Dendritic cell treated with granulocyte-macrophage colony-stimulating factor and Interleukin-4, amounts not matched to agents 40 ng/mL and 50 ng/mL, for 4 days (primary cell): ENCODE data around the gene CBLL2.
"Not testable (repeated sequence)": the region's sequence is repeated elsewhere in the genome, so short reads cannot be mapped to it uniquely, and the experiment has no call there.

Source experiments
- H3K27ac Mint-ChIP-seq: one replicate; pipeline ENCODE4 v1.8.0; 2022; ENCODE audit warnings: mild to moderate bottlenecking, mixed read lengths
- H3K27me3 Mint-ChIP-seq: one replicate; pipeline ENCODE4 v1.8.0; 2022; ENCODE audit warnings: mild to moderate bottlenecking, mixed read lengths
- H3K36me3 Mint-ChIP-seq: one replicate; pipeline ENCODE4 v1.8.0; 2022; ENCODE audit warnings: low read depth, mixed read lengths
- H3K4me1 Mint-ChIP-seq: one replicate; pipeline ENCODE4 v1.8.0; 2022; ENCODE audit warnings: low read depth, mixed read lengths
- H3K4me3 Mint-ChIP-seq: one replicate; pipeline ENCODE4 v1.8.0; 2022; ENCODE audit warnings: mild to moderate bottlenecking, moderate library complexity, mixed read lengths
- H3K9me3 Mint-ChIP-seq: one replicate; pipeline ENCODE4 v1.8.0; 2022; ENCODE audit warnings: mixed read lengths
- intact Hi-C: fragments of 100-400 bp; cut with micrococcal nuclease; formaldehyde crosslinking; loops from one replicate; pipeline ENCODE4 v1.15.0; 2022

The CBLL2 gene, protein sequence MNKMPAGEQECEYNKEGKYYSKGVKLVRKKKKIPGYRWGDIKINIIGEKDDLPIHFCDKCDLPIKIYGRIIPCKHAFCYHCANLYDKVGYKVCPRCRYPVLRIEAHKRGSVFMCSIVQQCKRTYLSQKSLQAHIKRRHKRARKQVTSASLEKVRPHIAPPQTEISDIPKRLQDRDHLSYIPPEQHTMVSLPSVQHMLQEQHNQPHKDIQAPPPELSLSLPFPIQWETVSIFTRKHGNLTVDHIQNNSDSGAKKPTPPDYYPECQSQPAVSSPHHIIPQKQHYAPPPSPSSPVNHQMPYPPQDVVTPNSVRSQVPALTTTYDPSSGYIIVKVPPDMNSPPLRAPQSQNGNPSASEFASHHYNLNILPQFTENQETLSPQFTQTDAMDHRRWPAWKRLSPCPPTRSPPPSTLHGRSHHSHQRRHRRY

DNA sequence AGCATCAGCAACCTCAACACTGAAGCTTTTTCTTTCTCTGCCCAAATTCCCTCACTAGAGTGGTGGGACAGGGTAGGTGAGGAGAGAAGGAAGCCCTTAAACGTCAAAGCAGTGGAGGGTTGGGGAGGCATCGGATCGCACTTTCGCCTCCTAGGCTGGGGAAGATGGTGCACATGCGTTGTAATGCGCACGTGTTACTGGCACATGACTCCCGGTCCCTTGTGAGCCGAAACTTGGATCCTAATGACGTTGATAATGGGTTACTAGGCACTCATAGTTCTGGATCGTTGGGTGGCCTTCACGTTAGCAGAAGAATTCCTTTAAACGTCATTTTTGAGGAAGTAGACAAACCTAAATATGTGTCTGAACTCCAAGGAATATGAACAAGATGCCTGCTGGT is at the start of gene CBLL2:
TSS of gene CBLL2 (plus strand) at position 301 of the 400 bp plus-strand sequence. CDS start at position 380, 79 bp downstream.
- Mint-ChIP-seq H3K36me3 (no peaks in the 10 kb centered on the region), H3K27ac (no peak within 1 kb of the TSS), H3K27me3 (no peaks in the 10 kb centered on the region), H3K4me1 (no peaks in the 10 kb centered on the region), H3K9me3 (no peaks in the 10 kb centered on the region), H3K4me3 (no peak within 1 kb of the TSS)
- intact Hi-C loops: no loop called here

DNA sequence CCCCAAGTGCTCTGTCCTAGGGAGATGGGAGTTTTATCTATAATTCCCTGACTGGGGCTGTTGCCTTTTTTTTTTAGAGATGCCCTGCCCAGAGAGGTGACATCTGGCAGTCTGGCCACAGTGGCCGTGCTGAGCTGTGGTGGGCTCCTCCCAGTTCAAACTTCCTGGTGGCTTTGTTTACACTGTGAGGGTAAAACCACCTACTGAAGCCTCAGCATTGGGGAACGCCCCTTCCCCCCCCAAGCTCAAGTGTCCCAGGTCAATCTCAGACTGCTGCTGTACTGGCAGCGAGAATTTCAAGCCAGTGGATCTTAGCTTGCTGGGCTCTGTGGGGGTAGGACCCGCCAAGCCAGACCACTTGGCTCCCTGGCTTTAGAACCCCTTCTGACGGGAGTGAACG is 38.3 kb upstream of the CBLL2 start:
- H3K4me1 Mint-ChIP-seq: no peaks in the 10 kb centered on the region
- H3K27me3 Mint-ChIP-seq: no peaks in the 10 kb centered on the region
- intact Hi-C loops: no loop called here
- H3K9me3 Mint-ChIP-seq: peaks cover 21% of the 10 kb centered on the region
- no peak overlapping the region for H3K27ac Mint-ChIP-seq
- H3K36me3 Mint-ChIP-seq: no peaks in the 10 kb centered on the region
- no peak overlapping the region for H3K4me3 Mint-ChIP-seq

GRCh38 chrX:22237479-22237878 is 35.2 kb upstream of the CBLL2 start:
- intact Hi-C loops: no loop called here
- Mint-ChIP-seq H3K9me3 (peaks cover 26% of the 10 kb centered on the region), H3K27ac (no peak overlapping the region), H3K36me3 (no peaks in the 10 kb centered on the region), H3K27me3 (no peaks in the 10 kb centered on the region), H3K4me1 (no peaks in the 10 kb centered on the region), H3K4me3 (no peak overlapping the region)

- intact Hi-C loops: no loop called here
- no peaks in the 10 kb centered on the region for H3K36me3 Mint-ChIP-seq
- no peaks in the 10 kb centered on the region for H3K27me3 Mint-ChIP-seq
- H3K9me3 Mint-ChIP-seq: no peaks in the 10 kb centered on the region
- H3K27ac Mint-ChIP-seq: no peak overlapping the region
- no peak overlapping the region for H3K4me3 Mint-ChIP-seq
- H3K4me1 Mint-ChIP-seq: no peaks in the 10 kb centered on the region
Observed at GRCh38 chrX:22246620-22247019, 26.1 kb upstream of the CBLL2 start.

- Mint-ChIP-seq H3K4me3 (no peak overlapping the region), H3K9me3 (no peaks in the 10 kb centered on the region), H3K27me3 (no peaks in the 10 kb centered on the region), H3K36me3 (no peaks in the 10 kb centered on the region), H3K4me1 (no peaks in the 10 kb centered on the region), H3K27ac (no peak overlapping the region)
- intact Hi-C loops: no loop called here
Observed at GRCh38 chrX:22247169-22247568, 25.5 kb upstream of the CBLL2 start.

DNA sequence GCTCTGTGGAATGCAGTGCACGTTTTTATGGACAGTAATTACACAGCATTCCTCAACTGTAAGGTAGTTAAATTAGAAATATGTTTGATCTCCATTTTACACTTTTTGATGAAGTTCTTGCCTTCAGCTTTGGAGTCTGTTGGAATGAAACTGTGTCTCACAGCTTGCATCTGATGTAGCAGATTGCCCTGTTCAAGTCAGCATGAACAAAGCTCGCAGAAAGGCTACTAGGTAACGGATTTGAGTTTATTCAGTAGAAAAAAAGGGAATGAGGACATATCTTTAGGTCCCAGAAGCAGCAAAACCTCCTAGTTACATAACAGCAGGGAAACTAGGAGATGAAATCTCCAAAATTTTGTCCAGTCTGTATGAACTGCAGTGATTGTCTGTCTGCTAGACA is 24.3 kb upstream of the CBLL2 start:
- H3K4me3 Mint-ChIP-seq: no peak overlapping the region
- H3K36me3 Mint-ChIP-seq: no peaks in the 10 kb centered on the region
- no peaks in the 10 kb centered on the region for H3K9me3 Mint-ChIP-seq
- H3K27ac Mint-ChIP-seq: no peak overlapping the region
- H3K4me1 Mint-ChIP-seq: no peaks in the 10 kb centered on the region
- intact Hi-C loops: no loop called here
- H3K27me3 Mint-ChIP-seq: no peaks in the 10 kb centered on the region

DNA sequence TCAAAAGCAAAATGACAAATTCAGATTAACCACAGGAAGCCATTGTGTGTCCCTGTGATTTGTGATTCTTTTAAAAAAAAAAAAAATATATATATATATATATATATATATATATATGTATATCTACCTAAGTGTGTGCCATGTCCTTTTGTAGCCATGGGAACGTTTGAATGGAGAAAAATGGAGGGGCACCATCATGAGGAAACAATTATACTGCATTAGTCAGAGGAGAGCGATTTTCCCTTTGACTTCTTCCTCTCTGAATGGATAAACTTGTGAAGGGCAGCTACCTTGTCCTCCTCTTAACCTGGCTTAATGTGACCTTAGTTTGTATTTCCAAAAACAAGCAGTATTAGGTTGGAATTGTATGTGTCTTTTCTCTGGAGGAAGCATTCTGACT is 23.3 kb upstream of the CBLL2 start:
- Mint-ChIP-seq H3K27ac (no peak overlapping the region), H3K9me3 (no peaks in the 10 kb centered on the region), H3K4me1 (no peaks in the 10 kb centered on the region), H3K36me3 (no peaks in the 10 kb centered on the region), H3K4me3 (no peak overlapping the region), H3K27me3 (no peaks in the 10 kb centered on the region)
- intact Hi-C loops: no loop called here

DNA sequence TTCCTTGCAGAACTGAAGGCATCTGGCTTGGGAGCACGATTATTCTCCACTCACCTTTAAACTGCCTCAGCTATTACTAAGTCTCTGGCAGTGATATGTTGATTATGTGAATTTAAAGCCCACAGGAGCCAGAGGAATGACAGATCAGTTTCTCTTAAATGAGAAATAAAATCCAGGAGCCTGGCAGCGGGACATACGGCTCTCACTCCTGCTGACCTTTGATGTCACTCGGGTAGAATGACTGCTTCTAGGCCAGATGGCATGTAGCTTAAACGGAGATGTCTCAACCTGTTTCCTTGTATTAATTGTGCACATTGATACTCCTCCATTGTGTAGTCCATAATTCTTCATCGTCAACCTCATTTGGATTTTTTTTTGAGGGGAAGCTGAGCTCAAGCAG is 4.0 kb upstream of the CBLL2 start:
- Mint-ChIP-seq H3K9me3 (no peaks in the 10 kb centered on the region), H3K4me1 (no peaks in the 10 kb centered on the region), H3K27ac (no peak overlapping the region), H3K36me3 (no peaks in the 10 kb centered on the region), H3K27me3 (no peaks in the 10 kb centered on the region), H3K4me3 (no peak overlapping the region)
- intact Hi-C loops: no loop called here

DNA sequence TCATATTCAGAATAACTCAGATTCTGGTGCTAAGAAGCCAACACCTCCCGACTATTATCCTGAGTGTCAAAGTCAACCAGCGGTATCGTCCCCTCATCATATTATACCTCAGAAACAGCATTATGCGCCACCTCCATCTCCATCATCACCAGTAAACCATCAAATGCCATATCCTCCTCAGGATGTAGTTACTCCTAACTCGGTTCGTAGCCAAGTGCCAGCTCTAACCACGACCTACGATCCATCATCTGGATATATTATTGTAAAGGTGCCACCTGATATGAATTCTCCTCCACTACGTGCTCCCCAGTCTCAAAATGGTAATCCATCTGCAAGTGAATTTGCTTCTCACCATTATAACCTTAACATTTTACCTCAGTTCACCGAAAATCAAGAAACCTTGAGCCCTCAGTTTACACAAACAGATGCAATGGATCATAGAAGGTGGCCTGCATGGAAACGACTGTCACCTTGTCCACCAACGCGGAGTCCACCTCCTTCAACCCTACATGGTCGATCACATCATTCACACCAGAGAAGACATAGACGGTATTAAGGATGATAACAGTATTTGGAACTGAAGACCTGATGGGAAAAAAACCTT is 1.1 kb downstream of the CBLL2 start:
- H3K4me1 Mint-ChIP-seq: no peaks in the 10 kb centered on the region
- H3K4me3 Mint-ChIP-seq: no peak overlapping the region
- no peak overlapping the region for H3K27ac Mint-ChIP-seq
- intact Hi-C loops: no loop called here
- no peaks in the 10 kb centered on the region for H3K36me3 Mint-ChIP-seq
- no peaks in the 10 kb centered on the region for H3K27me3 Mint-ChIP-seq
- no peaks in the 10 kb centered on the region for H3K9me3 Mint-ChIP-seq

DNA sequence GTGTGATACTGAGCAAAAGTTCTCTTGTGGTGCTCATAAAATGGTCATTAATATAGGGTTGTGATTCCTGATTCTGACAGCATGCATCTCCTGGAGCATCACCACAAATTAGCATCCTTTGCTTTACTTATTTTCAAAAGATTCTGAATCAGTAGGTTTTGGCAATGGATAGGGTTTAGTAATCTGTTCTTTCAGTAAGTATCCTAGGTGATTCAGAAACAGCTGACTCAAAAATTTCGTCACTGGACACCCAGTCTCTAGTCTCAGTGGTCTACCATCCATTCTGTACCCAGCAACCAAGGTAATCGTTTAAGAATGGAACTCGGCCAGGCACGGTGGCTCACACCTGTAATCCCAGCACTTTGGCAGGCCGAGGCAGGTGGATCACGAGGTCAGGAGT is 4.1 kb downstream of the CBLL2 start:
- Mint-ChIP-seq H3K4me3 (no peak overlapping the region), H3K27ac (no peak overlapping the region), H3K9me3 (peaks cover 2% of the 10 kb centered on the region), H3K27me3 (no peaks in the 10 kb centered on the region), H3K4me1 (no peaks in the 10 kb centered on the region), H3K36me3 (no peaks in the 10 kb centered on the region)
- intact Hi-C loops: no loop called here

- Mint-ChIP-seq H3K4me3 (no peak overlapping the region), H3K27ac (no peak overlapping the region)
- intact Hi-C loops: no loop called here
Observed at GRCh38 chrX:22278375-22278774, 5.7 kb downstream of the CBLL2 start.

GRCh38 chrX:22289209-22289608 is 16.5 kb downstream of the CBLL2 start:
- H3K27ac Mint-ChIP-seq, H3K4me3 Mint-ChIP-seq, H3K4me1 Mint-ChIP-seq, intact Hi-C loops, H3K36me3 Mint-ChIP-seq, H3K27me3 Mint-ChIP-seq: not testable (repeated sequence)
- H3K9me3 Mint-ChIP-seq: peaks cover 12% of the 10 kb centered on the region

More at GRCh38 chrX:22278375-22278774, 5.7 kb downstream of the CBLL2 start:
- H3K9me3 Mint-ChIP-seq: peaks cover 14% of the 10 kb centered on the region
- H3K4me1 Mint-ChIP-seq: no peaks in the 10 kb centered on the region
- H3K27me3 Mint-ChIP-seq: no peaks in the 10 kb centered on the region
- no peaks in the 10 kb centered on the region for H3K36me3 Mint-ChIP-seq

GRCh38 chrX:22296871-22297270 is 24.2 kb downstream of the CBLL2 start:
- H3K27ac Mint-ChIP-seq: no peak overlapping the region
- H3K9me3 Mint-ChIP-seq: no peaks in the 10 kb centered on the region
- intact Hi-C loops: no loop called here
- H3K27me3 Mint-ChIP-seq: no peaks in the 10 kb centered on the region
- H3K4me3 Mint-ChIP-seq: no peak overlapping the region
- no peaks in the 10 kb centered on the region for H3K4me1 Mint-ChIP-seq
- no peaks in the 10 kb centered on the region for H3K36me3 Mint-ChIP-seq

DNA sequence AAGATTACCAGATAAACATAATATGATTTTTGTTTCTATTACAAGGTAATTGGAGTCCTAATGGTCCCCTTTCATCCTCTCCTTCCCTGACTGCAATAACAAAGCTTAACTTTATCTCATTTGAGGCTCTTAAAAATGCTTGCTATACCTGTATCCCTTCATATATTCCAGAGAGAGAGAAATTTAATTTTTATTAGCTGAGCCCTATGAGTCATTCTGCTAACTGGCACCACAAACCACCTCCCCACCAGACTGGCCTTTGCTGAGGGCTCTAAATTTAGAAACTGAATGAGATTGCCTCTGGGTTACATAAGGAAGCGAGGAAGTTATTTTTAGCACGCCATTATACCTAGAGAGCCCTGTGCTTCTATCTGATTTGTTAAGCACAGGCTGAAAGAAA is 27.4 kb downstream of the CBLL2 start:
- no peaks in the 10 kb centered on the region for H3K4me1 Mint-ChIP-seq
- H3K9me3 Mint-ChIP-seq: no peaks in the 10 kb centered on the region
- no peaks in the 10 kb centered on the region for H3K27me3 Mint-ChIP-seq
- no peak overlapping the region for H3K27ac Mint-ChIP-seq
- intact Hi-C loops: no loop called here
- H3K36me3 Mint-ChIP-seq: no peaks in the 10 kb centered on the region
- H3K4me3 Mint-ChIP-seq: no peak overlapping the region

DNA sequence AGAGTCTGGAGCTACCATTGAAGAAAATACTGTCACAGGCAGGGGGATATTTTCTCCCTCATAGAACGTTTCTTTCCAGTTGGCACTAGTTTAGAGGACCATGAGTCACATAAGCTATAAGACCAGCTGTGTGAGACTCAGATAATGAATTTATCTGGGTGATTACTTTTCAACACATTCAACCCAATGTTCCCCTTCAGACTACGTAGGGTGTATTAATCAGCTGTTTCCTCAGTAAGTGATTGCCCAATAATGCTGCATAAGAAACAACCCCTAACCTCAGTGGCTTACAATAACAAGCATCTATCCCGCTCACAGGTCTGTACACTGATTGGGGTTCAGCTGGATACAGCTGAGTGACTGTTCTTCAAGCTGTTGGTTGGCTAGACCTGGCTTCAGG is 38.1 kb downstream of the CBLL2 start:
- Mint-ChIP-seq H3K36me3 (no peaks in the 10 kb centered on the region), H3K4me1 (no peaks in the 10 kb centered on the region), H3K4me3 (no peak overlapping the region), H3K27ac (no peak overlapping the region), H3K9me3 (no peaks in the 10 kb centered on the region), H3K27me3 (no peaks in the 10 kb centered on the region)
- intact Hi-C loops: no loop called here
